SU-DHL-6 (cell line): ENCODE results near the gene SEPTIN10.

ENCODE experiments used
- H2AFZ ChIP-seq: fragments of 200-600 bp; sonication (generic); 2 replicates; pipeline ENCODE4 v1.6.1; 2014; ENCODE audit warnings: low read depth, mild to moderate bottlenecking, moderate library complexity, mixed read lengths, antibody characterized with exemption, low read length; ENCODE audit not compliant: severe bottlenecking
- H3F3A ChIP-seq: fragments of 200-600 bp; shearing (Covaris generic); 2 replicates; pipeline ENCODE4 v1.6.0; 2016; ENCODE audit warnings: antibody characterized with exemption, mild to moderate bottlenecking; ENCODE audit not compliant: insufficient read depth
- H3K27ac ChIP-seq: fragments of 200-600 bp; sonication (generic); 2 replicates; pipeline ENCODE4 v1.5.1; 2016; ENCODE audit warnings: low read depth, mild to moderate bottlenecking, low read length, moderate library complexity, mixed read lengths
- H3K27me3 ChIP-seq: fragments of 200-600 bp; sonication (generic), shearing (Covaris generic); 2 replicates; pipeline ENCODE4 v1.6.0; 2014; ENCODE audit warnings: mild to moderate bottlenecking, low read length
- H3K36me3 ChIP-seq: fragments of 200-600 bp; sonication (generic); 2 replicates; pipeline ENCODE4 v1.6.1; 2014; ENCODE audit warnings: mild to moderate bottlenecking, low read length, mixed read lengths
- H3K4me2 ChIP-seq: fragments of 300-600, 200-600 bp; shearing (Covaris generic), sonication (generic); 2 replicates; pipeline ENCODE4 v1.6.0; 2014; ENCODE audit warnings: low read length, low read depth, mild to moderate bottlenecking; ENCODE audit not compliant: poor library complexity, severe bottlenecking
- H3K4me3 ChIP-seq: fragments of 200-600 bp; sonication (generic); 2 replicates; pipeline ENCODE4 v1.5.1; 2014; ENCODE audit warnings: antibody characterized with exemption, low read length, mild to moderate bottlenecking, mixed read lengths; ENCODE audit not compliant: insufficient read depth, poor library complexity, severe bottlenecking
- H3K79me2 ChIP-seq: fragments of 200-600 bp; sonication (generic); 2 replicates; pipeline ENCODE4 v1.6.1; 2014; ENCODE audit warnings: mild to moderate bottlenecking, low read length, moderate library complexity; ENCODE audit not compliant: insufficient read depth
- H3K9ac ChIP-seq: fragments of 200-600 bp; sonication (generic); 2 replicates; pipeline ENCODE4 v1.7.0; 2014; ENCODE audit warnings: mild to moderate bottlenecking, low read length
- H3K9me2 ChIP-seq: fragments of 200-600 bp; sonication (generic); replicated peaks from 2 replicates; pipeline ENCODE4 v1.6.1; 2014; ENCODE audit warnings: low read length; ENCODE audit not compliant: insufficient read depth
- H3K9me3 ChIP-seq: fragments of 200-600 bp; sonication (generic); 2 replicates; pipeline ENCODE4 v1.6.1; 2014; ENCODE audit warnings: low read length, mixed read lengths; ENCODE audit not compliant: insufficient read depth
- H4K20me1 ChIP-seq: fragments of 200-600 bp; sonication (generic); 2 replicates; pipeline ENCODE4 v1.6.1; 2014; ENCODE audit warnings: low read depth, mild to moderate bottlenecking, antibody characterized with exemption, low read length, moderate library complexity, mixed read lengths
- EZH2phosphoT487 ChIP-seq: fragments of 200-600 bp; sonication (generic), shearing (Covaris generic); conservative IDR thresholded peaks from 2 replicates; pipeline ENCODE4 v1.6.1; 2018; ENCODE audit warnings: mild to moderate bottlenecking, antibody characterized with exemption, low read length, moderate library complexity, mixed read lengths
- TF ChIP-seq, protein P1 (sequence below): fragments of 200-600 bp; sonication (generic); IDR thresholded peaks from one replicate; pipeline ENCODE4 v1.5.1; 2017; ENCODE audit warnings: antibody characterized with exemption, mild to moderate bottlenecking, low read length, moderate library complexity; ENCODE audit not compliant: insufficient read depth, poor library complexity, severe bottlenecking

Gene SEPTIN10

DNA sequence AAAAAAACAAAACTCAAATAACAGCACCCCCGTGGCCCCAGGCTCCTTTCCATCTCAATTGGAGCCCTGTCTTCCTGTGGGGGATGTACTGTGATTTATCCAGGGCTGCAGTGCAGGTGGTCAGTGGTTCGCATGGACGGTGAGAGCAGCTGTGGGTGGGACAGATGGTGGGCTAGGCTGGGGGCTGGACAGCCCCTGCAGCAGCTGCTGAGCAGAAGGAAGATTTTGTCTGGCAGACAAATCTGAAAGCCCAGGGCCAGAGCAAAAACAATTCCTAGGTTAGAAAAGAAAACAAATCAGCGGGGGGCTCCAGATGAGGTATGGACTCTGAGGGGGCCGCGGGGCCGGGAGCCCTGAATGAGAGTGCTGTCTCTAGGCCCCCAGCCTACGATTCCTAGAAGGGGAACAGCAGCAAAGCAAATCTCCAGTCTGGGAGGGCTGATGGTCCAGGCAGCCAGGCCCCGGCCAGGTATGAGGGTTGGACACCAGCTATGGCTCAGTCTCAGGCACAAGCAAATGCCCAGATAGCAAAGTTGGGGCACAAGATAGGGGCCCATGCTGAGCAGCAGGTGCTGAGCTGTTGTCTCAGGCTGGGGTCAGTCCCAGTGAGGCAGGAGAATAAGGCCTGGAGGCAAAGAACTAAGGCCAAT, 45.8 kb upstream of the SEPTIN10 start:
- H3K9ac ChIP-seq = no peak overlapping the region
- H3F3A ChIP-seq = no peaks in the 10 kb centered on the region
- no peaks in the 10 kb centered on the region for H3K27me3 ChIP-seq
- H3K4me3 ChIP-seq = no peak overlapping the region
- H2AFZ ChIP-seq = no peak overlapping the region
- no peak overlapping the region for H3K4me2 ChIP-seq
- no peaks in the 10 kb centered on the region for H3K9me3 ChIP-seq
- no peaks in the 10 kb centered on the region for H3K79me2 ChIP-seq
- no peaks in the 10 kb centered on the region for H4K20me1 ChIP-seq
- no peak overlapping the region for H3K27ac ChIP-seq
- no peaks in the 10 kb centered on the region for H3K36me3 ChIP-seq
- no peak for TF ChIP-seq EZH2phosphoT487
- TF ChIP-seq, protein P1, sequence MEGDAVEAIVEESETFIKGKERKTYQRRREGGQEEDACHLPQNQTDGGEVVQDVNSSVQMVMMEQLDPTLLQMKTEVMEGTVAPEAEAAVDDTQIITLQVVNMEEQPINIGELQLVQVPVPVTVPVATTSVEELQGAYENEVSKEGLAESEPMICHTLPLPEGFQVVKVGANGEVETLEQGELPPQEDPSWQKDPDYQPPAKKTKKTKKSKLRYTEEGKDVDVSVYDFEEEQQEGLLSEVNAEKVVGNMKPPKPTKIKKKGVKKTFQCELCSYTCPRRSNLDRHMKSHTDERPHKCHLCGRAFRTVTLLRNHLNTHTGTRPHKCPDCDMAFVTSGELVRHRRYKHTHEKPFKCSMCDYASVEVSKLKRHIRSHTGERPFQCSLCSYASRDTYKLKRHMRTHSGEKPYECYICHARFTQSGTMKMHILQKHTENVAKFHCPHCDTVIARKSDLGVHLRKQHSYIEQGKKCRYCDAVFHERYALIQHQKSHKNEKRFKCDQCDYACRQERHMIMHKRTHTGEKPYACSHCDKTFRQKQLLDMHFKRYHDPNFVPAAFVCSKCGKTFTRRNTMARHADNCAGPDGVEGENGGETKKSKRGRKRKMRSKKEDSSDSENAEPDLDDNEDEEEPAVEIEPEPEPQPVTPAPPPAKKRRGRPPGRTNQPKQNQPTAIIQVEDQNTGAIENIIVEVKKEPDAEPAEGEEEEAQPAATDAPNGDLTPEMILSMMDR = no peak
- no peaks in the 10 kb centered on the region for H3K9me2 ChIP-seq

DNA sequence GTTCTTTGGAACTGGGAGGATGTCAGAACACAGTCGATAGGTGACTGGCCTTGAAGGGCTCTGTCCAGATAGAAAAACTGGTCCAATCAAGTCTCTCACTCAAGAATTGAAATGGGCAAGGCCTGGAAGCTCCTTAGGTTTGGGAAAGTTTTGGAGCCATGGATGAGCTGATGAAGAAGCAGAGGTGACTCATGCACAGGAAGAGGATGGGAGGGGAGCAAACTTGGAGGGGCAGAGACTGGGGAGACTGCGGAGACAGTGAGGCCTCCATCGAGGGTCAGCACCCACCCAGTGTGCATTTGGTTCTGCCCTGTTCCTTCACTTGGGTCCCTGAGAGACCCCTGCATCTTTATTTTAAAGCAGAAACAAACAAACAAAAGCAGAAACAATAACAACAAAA, 41.5 kb upstream of the SEPTIN10 start:
- Histone ChIP-seq H4K20me1 (no peaks in the 10 kb centered on the region), H2AFZ (no peak overlapping the region), H3K4me2 (no peak overlapping the region), H3K9ac (no peak overlapping the region), H3F3A (no peaks in the 10 kb centered on the region), H3K27me3 (no peaks in the 10 kb centered on the region), H3K4me3 (no peak overlapping the region), H3K27ac (no peak overlapping the region), H3K36me3 (no peaks in the 10 kb centered on the region), H3K9me3 (no peaks in the 10 kb centered on the region), H3K9me2 (no peaks in the 10 kb centered on the region), H3K79me2 (no peaks in the 10 kb centered on the region)
- TF ChIP-seq, protein P1 = no peak
- TF ChIP-seq EZH2phosphoT487 = no peak

DNA sequence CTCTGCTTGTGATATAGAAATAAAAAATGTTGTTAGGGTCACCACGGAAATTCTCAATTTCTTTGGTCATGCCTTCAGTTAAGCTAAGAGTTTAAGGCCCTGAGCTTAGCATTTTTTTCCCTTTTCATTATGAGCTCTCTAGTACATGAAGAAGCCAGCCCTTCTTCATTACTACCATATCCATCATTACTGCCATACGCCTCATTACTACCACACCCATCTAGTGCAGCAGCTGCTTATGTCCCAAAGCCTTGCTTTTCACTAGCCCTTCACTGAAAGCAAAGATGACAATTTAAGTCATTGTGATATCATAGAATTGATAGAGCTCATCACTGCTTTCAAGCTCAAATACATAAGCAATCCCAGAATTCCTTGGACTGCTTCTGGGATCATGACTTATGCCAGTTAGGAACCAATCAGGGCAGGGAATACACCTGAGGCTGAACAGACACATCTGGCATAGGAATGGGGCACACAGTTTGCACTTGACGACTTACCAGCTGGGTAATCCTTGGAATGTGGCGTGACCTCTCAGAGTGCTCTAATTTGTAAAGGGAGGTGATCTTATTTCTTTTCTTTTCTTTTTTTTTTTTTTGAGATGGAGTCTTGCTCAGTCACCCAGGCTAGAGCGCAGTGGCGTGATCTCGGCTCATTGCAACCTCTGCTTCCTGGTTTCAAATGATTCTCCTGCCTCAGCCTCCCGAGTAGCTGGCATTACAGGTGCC, 40.7 kb upstream of the SEPTIN10 start:
- H3K9ac ChIP-seq = no peak overlapping the region
- no peaks in the 10 kb centered on the region for H3K27me3 ChIP-seq
- H3K27ac ChIP-seq = no peak overlapping the region
- TF ChIP-seq, protein P1 = no peak
- no peak for TF ChIP-seq EZH2phosphoT487
- no peaks in the 10 kb centered on the region for H3F3A ChIP-seq
- H4K20me1 ChIP-seq = no peaks in the 10 kb centered on the region
- no peaks in the 10 kb centered on the region for H3K79me2 ChIP-seq
- no peaks in the 10 kb centered on the region for H3K9me3 ChIP-seq
- H3K4me3 ChIP-seq = no peak overlapping the region
- no peak overlapping the region for H3K4me2 ChIP-seq
- H2AFZ ChIP-seq = no peak overlapping the region
- H3K36me3 ChIP-seq = no peaks in the 10 kb centered on the region
- H3K9me2 ChIP-seq = no peaks in the 10 kb centered on the region
